ENCODE results near the gene PRSS12. TPM values are rescaled to one million over a fixed set of nuclear protein-coding genes. Genes with fewer than 3 reads are reported as not detected.

The PRSS12 gene
- total and polyA plus RNA-seq, 2 donors from 2014 or later, result 0.54 to 1.1 TPM

GRCh38 chr4:118398226-118399090, 45.7 kb upstream of the PRSS12 start:
- no peak for FAIRE-seq

GRCh38 chr4:118397623-118397979, 44.8 kb upstream of the PRSS12 start:
- Histone ChIP-seq H3K9ac (ENCODE audit: low read length in 3 of 3) (no peak overlapping the region), H3K27ac (ENCODE audit: low read depth in 2 of 2, low read length in 2 of 2) (no peak overlapping the region), H3K9me3 (ENCODE audit: control insufficient read depth in 2 of 3, insufficient read depth in 1 of 3, low read length in 3 of 3) (no peaks in the 10 kb centered on the region), H3K36me3 (ENCODE audit: control insufficient read depth in 2 of 3, insufficient read depth in 3 of 3, low read length in 3 of 3) (no peaks in the 10 kb centered on the region), H3K4me1 (ENCODE audit: control insufficient read depth in 2 of 3, insufficient read depth in 2 of 3, low read depth in 1 of 3, low read length in 3 of 3) (no peaks in the 10 kb centered on the region), H3K4me3 (ENCODE audit: low read length in 3 of 3) (no peak overlapping the region), H3K27me3 (ENCODE audit: control insufficient read depth, insufficient read depth, low read length) (no peaks in the 10 kb centered on the region)
- DNase-seq (no peak), FAIRE-seq (no peak)
- intact Hi-C loops (cut with DNase I), result no loop called here
- TF ChIP-seq CTCF (IDR thresholded peaks at IDR 0.05; ENCODE audit: borderline replicate concordance, extremely low read depth, insufficient read depth), result no peak

More at GRCh38 chr4:118398226-118399090, 45.7 kb upstream of the PRSS12 start:
- no peak for TF ChIP-seq CTCF (IDR thresholded peaks at IDR 0.05; ENCODE audit: borderline replicate concordance, extremely low read depth, insufficient read depth)
- Histone ChIP-seq H3K27ac (ENCODE audit: low read depth in 2 of 2, low read length in 2 of 2) (no peak overlapping the region), H3K9ac (ENCODE audit: low read length in 3 of 3) (no peak overlapping the region), H3K4me3 (ENCODE audit: low read length in 3 of 3) (no peak overlapping the region), H3K9me3 (ENCODE audit: control insufficient read depth in 2 of 3, insufficient read depth in 1 of 3, low read length in 3 of 3) (no peaks in the 10 kb centered on the region), H3K27me3 (ENCODE audit: control insufficient read depth, insufficient read depth, low read length) (no peaks in the 10 kb centered on the region), H3K4me1 (ENCODE audit: control insufficient read depth in 2 of 3, insufficient read depth in 2 of 3, low read depth in 1 of 3, low read length in 3 of 3) (no peaks in the 10 kb centered on the region), H3K36me3 (ENCODE audit: control insufficient read depth in 2 of 3, insufficient read depth in 3 of 3, low read length in 3 of 3) (no peaks in the 10 kb centered on the region)
- no peak for DNase-seq
- intact Hi-C loops (cut with DNase I), result no loop called here

- Histone ChIP-seq H3K36me3 (ENCODE audit: control insufficient read depth in 2 of 3, insufficient read depth in 3 of 3, low read length in 3 of 3) (no peaks in the 10 kb centered on the region), H3K27ac (ENCODE audit: low read depth in 2 of 2, low read length in 2 of 2) (no peak overlapping the region), H3K9me3 (ENCODE audit: control insufficient read depth in 2 of 3, insufficient read depth in 1 of 3, low read length in 3 of 3) (no peaks in the 10 kb centered on the region), H3K9ac (ENCODE audit: low read length in 3 of 3) (no peak overlapping the region), H3K4me1 (ENCODE audit: control insufficient read depth in 2 of 3, insufficient read depth in 2 of 3, low read depth in 1 of 3, low read length in 3 of 3) (no peaks in the 10 kb centered on the region), H3K27me3 (ENCODE audit: control insufficient read depth, insufficient read depth, low read length) (no peaks in the 10 kb centered on the region), H3K4me3 (ENCODE audit: low read length in 3 of 3) (no peak overlapping the region)
- no peak for DNase-seq
- TF ChIP-seq CTCF (IDR thresholded peaks at IDR 0.05; ENCODE audit: borderline replicate concordance, extremely low read depth, insufficient read depth), result no peak
- no peak for FAIRE-seq
- intact Hi-C loops (cut with DNase I), result no loop called here
Observed at GRCh38 chr4:118396881-118397622, 44.2 kb upstream of the PRSS12 start.

Data from kidney (tissue), 14 donors.